Measurements from ENCODE around the gene ST6GALNAC5. TPM values are rescaled to one million over a fixed set of nuclear protein-coding genes. Genes with fewer than 3 reads are reported as not detected.

Gene ST6GALNAC5
- total RNA-seq, 1 donor from 2014 or later: 32.9 TPM

GRCh38 chr1:77038000-77038399, 170.7 kb downstream of the ST6GALNAC5 start:
- Histone ChIP-seq H3K36me3 (no peaks in the 10 kb centered on the region), H3K4me3 (no peak overlapping the region), H3K9me3 (no peaks in the 10 kb centered on the region), H3K4me1 (no peaks in the 10 kb centered on the region), H3K27ac (no peak overlapping the region), H3K27me3 (no peaks in the 10 kb centered on the region)
- intact Hi-C loops (cut with DNase I): no loop called here
- TF ChIP-seq, protein P1, sequence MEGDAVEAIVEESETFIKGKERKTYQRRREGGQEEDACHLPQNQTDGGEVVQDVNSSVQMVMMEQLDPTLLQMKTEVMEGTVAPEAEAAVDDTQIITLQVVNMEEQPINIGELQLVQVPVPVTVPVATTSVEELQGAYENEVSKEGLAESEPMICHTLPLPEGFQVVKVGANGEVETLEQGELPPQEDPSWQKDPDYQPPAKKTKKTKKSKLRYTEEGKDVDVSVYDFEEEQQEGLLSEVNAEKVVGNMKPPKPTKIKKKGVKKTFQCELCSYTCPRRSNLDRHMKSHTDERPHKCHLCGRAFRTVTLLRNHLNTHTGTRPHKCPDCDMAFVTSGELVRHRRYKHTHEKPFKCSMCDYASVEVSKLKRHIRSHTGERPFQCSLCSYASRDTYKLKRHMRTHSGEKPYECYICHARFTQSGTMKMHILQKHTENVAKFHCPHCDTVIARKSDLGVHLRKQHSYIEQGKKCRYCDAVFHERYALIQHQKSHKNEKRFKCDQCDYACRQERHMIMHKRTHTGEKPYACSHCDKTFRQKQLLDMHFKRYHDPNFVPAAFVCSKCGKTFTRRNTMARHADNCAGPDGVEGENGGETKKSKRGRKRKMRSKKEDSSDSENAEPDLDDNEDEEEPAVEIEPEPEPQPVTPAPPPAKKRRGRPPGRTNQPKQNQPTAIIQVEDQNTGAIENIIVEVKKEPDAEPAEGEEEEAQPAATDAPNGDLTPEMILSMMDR (IDR thresholded peaks at IDR 0.05): no peak
- no peak for DNase-seq (ENCODE audit: low spot score in 2 of 2)

DNA sequence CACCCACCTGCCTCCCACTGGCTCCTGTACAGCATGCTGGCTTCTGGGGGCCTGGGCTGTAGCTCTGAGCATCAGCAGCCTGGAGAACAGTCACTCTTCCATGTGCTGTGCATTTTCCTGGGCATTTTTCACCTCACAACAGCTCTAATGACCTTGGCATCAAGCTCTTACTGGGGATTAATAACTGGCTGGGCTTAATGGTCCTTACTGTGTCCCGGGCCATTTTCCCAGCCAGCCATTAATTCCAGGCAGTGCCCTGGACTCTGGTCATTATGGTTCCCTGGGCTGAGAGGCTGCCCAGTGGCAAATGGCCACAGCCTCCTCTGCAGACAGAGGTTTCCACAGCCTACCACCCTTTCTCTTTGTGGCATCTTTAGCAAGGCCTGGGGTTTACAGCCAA, 171.8 kb downstream of the ST6GALNAC5 start:
- H3K4me1 ChIP-seq: no peaks in the 10 kb centered on the region
- no peaks in the 10 kb centered on the region for H3K36me3 ChIP-seq
- no peaks in the 10 kb centered on the region for H3K27me3 ChIP-seq
- intact Hi-C loops (cut with DNase I): no loop called here
- DNase-seq (ENCODE audit: low spot score in 2 of 2): no peak
- no peaks in the 10 kb centered on the region for H3K9me3 ChIP-seq
- TF ChIP-seq, protein P1 (IDR thresholded peaks at IDR 0.05): no peak
- H3K4me3 ChIP-seq: no peak overlapping the region
- no peak overlapping the region for H3K27ac ChIP-seq

DNA sequence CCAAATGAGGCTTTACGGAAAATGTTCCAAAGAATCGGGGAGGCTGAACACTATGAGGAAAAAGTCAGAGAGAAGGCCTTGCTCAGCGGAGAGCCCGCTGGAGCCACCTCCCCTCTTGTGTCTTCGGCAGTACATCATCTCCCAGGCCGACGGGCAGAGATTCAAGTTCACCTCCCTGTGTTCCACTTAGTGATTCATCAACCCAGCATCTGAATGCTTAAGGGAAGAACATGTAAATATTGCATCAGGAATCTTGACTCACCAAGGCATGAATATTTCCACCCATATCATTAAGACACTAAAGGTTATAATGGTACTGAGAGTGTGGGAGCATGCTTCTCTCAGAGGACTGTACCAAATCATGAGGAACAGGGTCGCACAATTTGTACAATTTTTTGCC, 172.5 kb downstream of the ST6GALNAC5 start:
- no peak for DNase-seq (ENCODE audit: low spot score in 2 of 2)
- no peaks in the 10 kb centered on the region for H3K36me3 ChIP-seq
- H3K4me3 ChIP-seq: no peak overlapping the region
- H3K4me1 ChIP-seq: no peaks in the 10 kb centered on the region
- H3K9me3 ChIP-seq: no peaks in the 10 kb centered on the region
- no peak overlapping the region for H3K27ac ChIP-seq
- intact Hi-C loops (cut with DNase I): no loop called here
- TF ChIP-seq, protein P1 (IDR thresholded peaks at IDR 0.05): no peak
- no peaks in the 10 kb centered on the region for H3K27me3 ChIP-seq

DNA sequence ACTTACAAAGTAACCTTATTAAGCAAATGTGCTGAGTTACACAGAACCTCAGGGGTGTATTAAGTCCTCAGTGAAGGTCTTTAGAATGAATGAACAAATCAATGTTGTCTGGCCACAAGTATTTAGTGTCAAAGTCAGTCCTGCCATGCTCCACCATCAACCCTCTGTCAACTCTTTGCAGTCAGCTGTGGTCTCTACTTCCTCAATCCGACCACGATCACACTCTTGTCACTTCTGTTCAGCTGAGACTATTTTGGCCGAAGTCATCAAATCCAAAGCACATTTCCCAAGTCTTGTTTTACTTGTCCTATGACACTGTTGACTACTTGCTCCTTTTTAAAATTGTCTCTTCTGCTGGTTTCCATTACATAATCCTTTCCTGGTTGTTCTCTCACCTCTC, 173.5 kb downstream of the ST6GALNAC5 start:
- intact Hi-C loops (cut with DNase I): no loop called here
- DNase-seq (ENCODE audit: low spot score in 2 of 2): no peak
- H3K27ac ChIP-seq: no peak overlapping the region
- H3K9me3 ChIP-seq: no peaks in the 10 kb centered on the region
- H3K36me3 ChIP-seq: no peaks in the 10 kb centered on the region
- TF ChIP-seq, protein P1 (IDR thresholded peaks at IDR 0.05): no peak
- H3K4me3 ChIP-seq: no peak overlapping the region
- no peaks in the 10 kb centered on the region for H3K27me3 ChIP-seq
- no peaks in the 10 kb centered on the region for H3K4me1 ChIP-seq

GRCh38 chr1:77044133-77044849, 177.0 kb downstream of the ST6GALNAC5 start:
- TF ChIP-seq, protein P1 (IDR thresholded peaks at IDR 0.05): no peak
- no peak for DNase-seq (ENCODE audit: low spot score in 2 of 2)

More at GRCh38 chr1:77044133-77044849, 177.0 kb downstream of the ST6GALNAC5 start:
- Histone ChIP-seq H3K4me3 (no peak overlapping the region), H3K36me3 (no peaks in the 10 kb centered on the region), H3K4me1 (no peaks in the 10 kb centered on the region), H3K9me3 (no peaks in the 10 kb centered on the region), H3K27me3 (no peaks in the 10 kb centered on the region), H3K27ac (no peak overlapping the region)
- intact Hi-C loops (cut with DNase I): no loop called here
